ENCODE results near the gene TBC1D22A.

TBC1D22A gene

GRCh38 chr22:46796566-46797195, 34.2 kb downstream of the TBC1D22A start:
- FAIRE-seq = no peak

GRCh38 chr22:46797355-46797754, 34.9 kb downstream of the TBC1D22A start:
- FAIRE-seq = no peak

- no peak for FAIRE-seq
Observed at GRCh38 chr22:46798041-46798365, 35.6 kb downstream of the TBC1D22A start.

GRCh38 chr22:46798366-46799350, 36.2 kb downstream of the TBC1D22A start:
- FAIRE-seq = no peak

- FAIRE-seq = no peak
Observed at GRCh38 chr22:46799626-46800025, 37.2 kb downstream of the TBC1D22A start.

- FAIRE-seq = no peak
Observed at GRCh38 chr22:46800102-46800857, 37.8 kb downstream of the TBC1D22A start.

- FAIRE-seq = no peak
Observed at GRCh38 chr22:46801331-46801811, 38.9 kb downstream of the TBC1D22A start.

- FAIRE-seq = no peak
Observed at GRCh38 chr22:46801826-46802607, 39.6 kb downstream of the TBC1D22A start.

GRCh38 chr22:46802608-46803027, 40.2 kb downstream of the TBC1D22A start:
- no peak for FAIRE-seq

- FAIRE-seq = no peak
Observed at GRCh38 chr22:46803031-46803880, 40.8 kb downstream of the TBC1D22A start.

- no peak for FAIRE-seq
Observed at GRCh38 chr22:46803936-46804335, 41.5 kb downstream of the TBC1D22A start.

- no peak for FAIRE-seq
Observed at GRCh38 chr22:46806794-46807193, 44.3 kb downstream of the TBC1D22A start.

GRCh38 chr22:46807458-46807857, 45.0 kb downstream of the TBC1D22A start:
- FAIRE-seq = no peak

- FAIRE-seq = no peak
Observed at GRCh38 chr22:46809153-46809885, 46.9 kb downstream of the TBC1D22A start.

- no peak for FAIRE-seq
Observed at GRCh38 chr22:46810856-46811786, 48.7 kb downstream of the TBC1D22A start.

GRCh38 chr22:46812034-46812605, 49.7 kb downstream of the TBC1D22A start:
- FAIRE-seq = no peak

GRCh38 chr22:46812788-46813187, 50.3 kb downstream of the TBC1D22A start:
- no peak for FAIRE-seq

- FAIRE-seq = no peak
Observed at GRCh38 chr22:46813816-46814597, 51.6 kb downstream of the TBC1D22A start.
